SW 1271 (cell line): Measurements from ENCODE around the gene MMP24OS.
A peak's percentile ranks its signal among the peaks of the same experiment; 100 is the strongest.
"Not testable (repeated sequence)": the region's sequence is repeated elsewhere in the genome, so short reads cannot be mapped to it uniquely, and the experiment has no call there.

Experiments
- DNase-seq, 2 experiments: peaks; one replicate each; lab custom pipeline; 2025; lab: John Stamatoyannopoulos, UW

MMP24OS gene

GRCh38 chr20:35275741-35276251 lies 2.1 kb downstream of the MMP24OS start:
- no peak for DNase-seq

- no peak for DNase-seq
Measured at GRCh38 chr20:35274172-35275092, 3.5 kb downstream of the MMP24OS start.

- no peak for DNase-seq
Measured at GRCh38 chr20:35273449-35274171, 4.3 kb downstream of the MMP24OS start.

- no peak for DNase-seq
Measured at GRCh38 chr20:35271904-35272303, 6.0 kb downstream of the MMP24OS start.

- no peak for DNase-seq
Measured at GRCh38 chr20:35271073-35271882, 6.6 kb downstream of the MMP24OS start.

- DNase-seq = no peak
Measured at GRCh38 chr20:35270021-35270902, 7.7 kb downstream of the MMP24OS start.

- peak; percentile 65 to 87 for DNase-seq
Measured at GRCh38 chr20:35269055-35269781, 8.7 kb downstream of the MMP24OS start.

GRCh38 chr20:35267092-35267491 lies 10.8 kb downstream of the MMP24OS start:
- no peak for DNase-seq

- peak; percentile 57 to 66 for DNase-seq
Measured at GRCh38 chr20:35264755-35265154, 13.2 kb downstream of the MMP24OS start.

GRCh38 chr20:35263532-35264341 lies 14.2 kb downstream of the MMP24OS start:
- DNase-seq = no peak

GRCh38 chr20:35262731-35263531 lies 15.0 kb downstream of the MMP24OS start:
- DNase-seq = not testable (repeated sequence)

- DNase-seq = not testable (repeated sequence)
Measured at GRCh38 chr20:35262321-35262720, 15.6 kb downstream of the MMP24OS start.

- no peak for DNase-seq
Measured at GRCh38 chr20:35260426-35260825, 17.5 kb downstream of the MMP24OS start.

- no peak for DNase-seq
Measured at GRCh38 chr20:35257175-35257909, 20.6 kb downstream of the MMP24OS start.

GRCh38 chr20:35254448-35254999 lies 23.4 kb downstream of the MMP24OS start:
- DNase-seq = no peak

GRCh38 chr20:35253010-35253409 lies 24.9 kb downstream of the MMP24OS start:
- DNase-seq = no peak

GRCh38 chr20:35252598-35252997 lies 25.3 kb downstream of the MMP24OS start:
- not testable (repeated sequence) for DNase-seq
